NCI-H128 (cell line): ENCODE measurements around the gene DAP.
"Not testable (repeated sequence)": the region's sequence is repeated elsewhere in the genome, so short reads cannot be mapped to it uniquely, and the experiment has no call there.

Source experiments
- DNase-seq: peaks from one replicate; lab custom pipeline; 2025; ENCODE audit not compliant: unreplicated experiment; lab: John Stamatoyannopoulos, UW

DAP gene

GRCh38 chr5:10674582-10674981, 86.5 kb downstream of the DAP start:
- DNase-seq, result no peak

GRCh38 chr5:10674096-10674495, 86.9 kb downstream of the DAP start:
- no peak for DNase-seq

GRCh38 chr5:10673407-10673806, 87.6 kb downstream of the DAP start:
- DNase-seq, result no peak

- DNase-seq, result no peak
These were observed 88.0 kb downstream of the DAP start for GRCh38 chr5:10673017-10673389.

- no peak for DNase-seq
These were observed 88.7 kb downstream of the DAP start for GRCh38 chr5:10672146-10673016.

- DNase-seq, result no peak
These were observed 89.7 kb downstream of the DAP start for GRCh38 chr5:10671041-10672008.

- no peak for DNase-seq
These were observed 91.1 kb downstream of the DAP start for GRCh38 chr5:10669983-10670382.

- DNase-seq, result no peak
These were observed 92.3 kb downstream of the DAP start for GRCh38 chr5:10668697-10669096.

- no peak for DNase-seq
These were observed 93.5 kb downstream of the DAP start for GRCh38 chr5:10667431-10668057.

- no peak for DNase-seq
These were observed 94.3 kb downstream of the DAP start for GRCh38 chr5:10666531-10667299.

GRCh38 chr5:10665799-10666198, 95.2 kb downstream of the DAP start:
- no peak for DNase-seq

- not testable (repeated sequence) for DNase-seq
These were observed 96.8 kb downstream of the DAP start for GRCh38 chr5:10664180-10664769.

GRCh38 chr5:10663489-10664179, 97.4 kb downstream of the DAP start:
- DNase-seq, result no peak

- no peak for DNase-seq
These were observed 98.2 kb downstream of the DAP start for GRCh38 chr5:10662661-10663488.

- DNase-seq, result no peak
These were observed 99.0 kb downstream of the DAP start for GRCh38 chr5:10662083-10662482.

GRCh38 chr5:10661401-10661800, 99.6 kb downstream of the DAP start:
- DNase-seq, result no peak

GRCh38 chr5:10660720-10661387, 100.2 kb downstream of the DAP start:
- no peak for DNase-seq

GRCh38 chr5:10660135-10660534, 100.9 kb downstream of the DAP start:
- no peak for DNase-seq
